ENCODE measurements around the gene GBA2.

GBA2 gene

DNA sequence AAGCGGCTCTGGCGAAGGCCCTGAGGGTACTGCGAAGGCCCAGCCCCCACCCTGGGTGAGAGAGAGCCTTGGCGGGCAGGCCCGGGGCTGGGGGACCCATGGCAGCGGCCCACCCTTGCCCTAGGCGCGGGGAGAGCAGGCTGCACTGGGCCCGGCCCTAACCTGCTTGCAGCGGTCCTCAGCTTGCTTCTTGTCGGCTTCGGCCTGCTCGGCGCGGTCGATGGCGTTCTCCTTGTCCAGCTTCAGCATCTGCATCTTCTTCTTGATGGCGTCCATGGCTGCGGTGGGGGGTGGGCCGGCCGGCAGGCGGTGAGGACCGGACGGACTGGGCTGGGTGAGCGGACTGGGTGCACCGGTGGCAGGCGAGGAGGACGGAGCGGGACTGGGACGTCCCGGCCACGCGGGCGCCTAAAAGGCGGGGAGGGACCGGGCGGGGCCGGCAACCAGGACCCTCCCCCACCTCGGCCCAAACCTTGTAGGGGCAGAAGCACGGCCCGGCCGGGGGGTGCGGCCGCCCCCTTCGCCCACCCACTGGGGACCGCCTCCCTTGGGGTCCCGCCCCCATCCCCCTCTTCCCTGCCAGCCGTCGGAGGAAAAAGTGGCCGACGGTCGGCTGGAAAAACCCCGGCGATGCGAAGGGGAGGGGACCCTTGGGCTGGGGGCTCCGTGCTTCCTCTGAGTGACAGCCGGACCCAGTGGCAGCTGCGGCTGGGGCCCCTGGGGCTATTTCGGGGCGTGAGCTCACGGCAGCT, 59.3 kb downstream of the GBA2 start, which contains the start of gene TPM2:
TPM2 (minus strand) TSS at position 384 of the 752 bp plus-strand sequence; CDS start at position 276, 108 bp downstream.
- DNase-seq, result no peak

DNA sequence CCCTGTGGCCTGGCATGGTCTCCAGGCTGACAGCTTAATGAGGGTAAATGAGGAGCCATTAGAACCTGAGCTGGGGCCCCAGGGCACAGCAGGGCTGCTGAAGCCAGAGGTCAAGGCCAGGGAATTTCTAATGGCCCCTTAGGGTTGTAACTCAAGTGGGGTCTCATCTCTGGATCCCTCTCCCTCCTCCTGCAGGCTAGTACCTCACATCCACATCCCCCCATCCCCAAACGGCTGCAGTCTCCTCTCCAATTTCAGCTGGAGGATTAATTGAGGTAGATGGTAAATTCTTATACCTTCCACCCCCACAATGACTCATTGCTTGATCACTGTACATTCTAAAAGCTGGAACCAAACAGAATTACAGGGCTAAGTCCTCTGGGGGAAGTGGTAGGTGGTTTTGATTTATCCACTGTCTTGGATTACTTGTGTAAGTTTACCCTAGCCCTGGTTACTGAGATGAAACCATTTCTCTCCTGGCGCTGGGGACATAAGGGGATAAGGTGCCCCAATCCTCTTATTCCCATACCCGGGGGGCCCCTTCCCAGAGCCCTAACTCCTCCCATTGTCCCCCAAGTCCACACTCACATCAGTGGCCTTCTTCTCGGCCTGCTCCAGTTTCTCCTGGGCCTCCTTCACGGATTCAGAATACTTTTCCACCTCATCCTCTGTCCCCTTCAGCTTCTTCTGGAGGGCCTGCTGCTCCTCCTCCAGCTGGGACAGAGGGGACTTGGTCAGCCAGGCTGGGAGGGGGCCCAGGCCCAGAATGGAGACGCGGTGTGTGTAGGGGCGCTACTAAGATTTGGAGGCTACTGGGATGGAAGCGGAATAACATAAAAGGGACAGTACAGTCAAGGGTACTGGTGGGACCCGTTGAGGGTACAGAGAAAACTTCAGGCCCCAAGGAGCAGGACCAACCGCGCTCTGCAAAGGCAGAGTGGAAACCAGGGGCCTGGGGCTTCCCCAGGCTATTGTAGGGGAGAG, 60.2 kb downstream of the GBA2 start:
- DNase-seq, result no peak

DNA sequence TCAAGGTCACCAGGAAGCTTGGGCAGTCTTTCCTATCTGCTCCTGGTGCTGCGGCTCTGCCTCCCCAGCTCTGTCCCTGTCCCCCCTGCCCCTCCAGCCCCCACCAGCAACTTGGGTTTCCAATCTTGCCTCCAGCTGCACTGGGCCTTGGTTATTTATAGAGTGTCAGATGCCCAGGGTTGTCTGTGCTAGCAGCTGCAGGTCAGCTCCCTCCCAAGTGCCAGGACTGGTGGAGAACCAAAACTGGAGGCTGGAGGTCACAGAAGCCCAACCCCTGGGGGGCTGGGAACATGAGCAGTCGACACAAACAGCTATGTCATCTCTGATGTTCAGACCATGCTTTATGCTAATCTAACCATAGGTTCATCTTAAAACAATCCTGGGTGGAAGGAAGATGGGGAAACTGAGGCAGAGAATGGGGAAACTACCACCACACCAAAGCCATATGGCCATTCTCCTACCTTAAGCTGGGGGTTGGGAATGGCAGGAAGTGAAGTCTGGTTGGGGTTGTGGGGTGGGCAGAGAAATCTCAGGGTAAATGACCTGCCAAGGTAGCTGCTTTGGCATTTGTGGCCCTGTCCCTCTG, 61.0 kb downstream of the GBA2 start:
- DNase-seq, result no peak

DNA sequence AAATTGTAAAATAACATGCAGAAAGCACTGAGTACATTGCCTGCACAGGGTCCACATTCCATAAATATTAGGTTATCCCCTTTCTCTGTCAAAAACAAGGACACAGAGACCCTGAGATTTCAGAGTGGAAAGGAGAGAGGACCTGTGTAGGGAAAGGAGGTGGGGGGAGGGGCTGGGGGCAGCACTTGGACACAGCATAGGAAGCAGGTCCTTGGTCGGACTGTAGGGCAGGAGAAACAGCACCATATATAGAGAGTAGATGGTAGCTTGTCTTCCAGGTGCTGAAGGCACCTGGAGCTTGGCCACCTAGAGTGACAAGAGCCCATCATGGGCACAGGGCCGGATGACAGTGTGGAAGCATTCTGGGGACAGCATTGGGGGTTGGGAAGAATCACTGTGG, 61.7 kb downstream of the GBA2 start:
- no peak for DNase-seq

Data from SIG-M5 (cell line).